Central memory CD8-positive, alpha-beta T cell (primary cell): ENCODE results near the gene DOCK10.

Experiments used
- ATAC-seq: fragments of 150-1000 bp; cut with Tn5 transposase; replicated peaks from 2 replicates; pipeline ENCODE4 v1.10.0; 2022; ENCODE audit warnings: mild to moderate bottlenecking, moderate FRiP score, moderate number of reproducible peaks; ENCODE audit not compliant: poor library complexity, severe bottlenecking; ENCODE audit errors: extremely low read depth
- DNase-seq, 2 donors: peaks; one replicate each; pipeline ENCODE4 v3.0.0; 2021; ENCODE audit warnings: low spot score in 2 of 2
- H3K27ac Mint-ChIP-seq: one replicate; pipeline ENCODE4 v1.8.0; 2022; ENCODE audit warnings: low read depth, mild to moderate bottlenecking, moderate library complexity, mixed read lengths
- H3K27me3 Mint-ChIP-seq: one replicate; pipeline ENCODE4 v1.8.0; 2022; ENCODE audit warnings: mixed read lengths
- H3K36me3 Mint-ChIP-seq: one replicate; pipeline ENCODE4 v1.8.0; 2022; ENCODE audit warnings: mild to moderate bottlenecking, moderate library complexity, mixed read lengths; ENCODE audit not compliant: insufficient read depth
- H3K4me1 Mint-ChIP-seq: one replicate; pipeline ENCODE4 v1.8.0; 2022; ENCODE audit warnings: mixed read lengths
- H3K4me3 Mint-ChIP-seq: one replicate; pipeline ENCODE4 v1.8.0; 2022; ENCODE audit warnings: mild to moderate bottlenecking, moderate library complexity, mixed read lengths
- H3K9me3 Mint-ChIP-seq: one replicate; pipeline ENCODE4 v1.8.0; 2022; ENCODE audit warnings: mixed read lengths

Gene DOCK10

DNA sequence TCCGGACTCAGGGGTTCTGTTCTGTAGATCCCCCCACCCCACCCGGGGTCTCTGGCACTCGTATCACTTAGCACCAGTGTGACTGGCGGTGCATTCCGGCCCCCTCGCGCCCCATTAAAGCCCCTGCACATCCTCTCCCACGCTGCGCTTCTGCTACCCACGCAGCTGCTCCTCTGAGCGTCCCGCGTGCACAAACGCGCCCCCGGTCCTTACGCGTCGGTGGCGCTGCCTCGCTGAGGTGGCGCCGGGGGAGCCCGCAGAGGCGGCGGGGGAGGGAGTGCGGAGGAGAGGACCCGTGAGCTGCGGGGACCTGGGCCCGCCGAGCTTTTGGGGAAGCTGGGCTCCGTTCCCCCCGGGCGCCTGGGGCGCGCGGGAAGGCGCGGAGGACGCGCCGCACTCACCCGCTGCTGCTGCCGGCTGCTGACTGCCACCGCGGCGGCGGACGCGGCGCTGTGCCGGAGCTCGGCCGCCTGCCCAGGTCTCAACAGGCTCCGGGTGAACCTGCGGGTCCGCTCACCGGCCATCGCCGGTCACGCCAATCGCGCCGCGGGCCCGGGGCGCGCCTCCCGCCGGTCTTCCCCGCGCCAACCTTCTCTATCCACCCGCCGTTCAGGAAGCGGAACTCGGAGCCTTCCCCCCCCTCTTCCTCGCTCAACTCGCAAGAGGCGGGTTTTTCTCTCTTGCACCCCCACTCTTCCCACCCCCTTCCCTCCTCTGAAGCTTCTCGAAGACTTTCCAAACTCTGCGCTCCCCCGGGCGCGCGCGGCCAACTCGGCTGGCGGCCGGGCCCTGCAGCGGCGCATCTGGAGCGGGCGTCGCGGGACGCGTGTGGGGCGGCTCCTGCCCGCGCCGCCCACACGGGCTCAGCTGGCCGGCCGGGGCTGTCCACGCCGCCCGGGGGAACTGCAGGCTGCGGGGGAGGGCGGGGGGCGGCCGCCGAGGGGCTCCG is at the start of gene DOCK10:
DOCK10 (minus strand) TSS at position 618 of the 949 bp plus-strand sequence; CDS start at position 524, 94 bp downstream.
- peaks cover 13% of the 10 kb centered on the region for H3K36me3 Mint-ChIP-seq
- H3K4me1 Mint-ChIP-seq = peaks cover 60% of the 10 kb centered on the region
- H3K9me3 Mint-ChIP-seq = no peaks in the 10 kb centered on the region
- DNase-seq (peak; percentile 36 to 38), ATAC-seq (peak; percentile 62)
- H3K27me3 Mint-ChIP-seq = no peaks in the 10 kb centered on the region
- H3K4me3 Mint-ChIP-seq = peak within 1 kb of the TSS; percentile 94
- H3K27ac Mint-ChIP-seq = peak within 1 kb of the TSS; percentile 95

DNA sequence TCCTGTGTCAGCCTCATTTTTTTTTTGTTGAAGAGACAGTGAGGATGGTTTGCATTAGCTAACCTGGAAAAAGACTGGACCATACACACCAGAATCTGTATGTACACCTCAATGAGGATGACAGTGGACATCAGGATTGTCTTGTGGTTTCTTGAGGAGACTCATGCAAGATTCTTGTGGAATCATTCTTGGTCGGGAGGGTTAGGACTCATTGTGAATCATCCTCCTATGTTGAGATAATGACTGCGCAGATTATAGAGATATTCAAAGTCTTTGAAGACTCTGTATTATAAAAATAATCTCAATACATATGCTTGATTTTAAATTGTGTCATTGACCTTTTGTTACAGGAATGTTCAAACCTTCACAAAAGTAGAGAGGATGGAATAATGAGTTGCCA is 49.1 kb upstream of the DOCK10 start:
- Mint-ChIP-seq H3K27me3 (peaks cover 40% of the 10 kb centered on the region), H3K4me1 (no peaks in the 10 kb centered on the region), H3K27ac (no peak overlapping the region), H3K9me3 (no peaks in the 10 kb centered on the region), H3K36me3 (no peaks in the 10 kb centered on the region), H3K4me3 (no peak overlapping the region)
- ATAC-seq (no peak), DNase-seq (no peak)

DNA sequence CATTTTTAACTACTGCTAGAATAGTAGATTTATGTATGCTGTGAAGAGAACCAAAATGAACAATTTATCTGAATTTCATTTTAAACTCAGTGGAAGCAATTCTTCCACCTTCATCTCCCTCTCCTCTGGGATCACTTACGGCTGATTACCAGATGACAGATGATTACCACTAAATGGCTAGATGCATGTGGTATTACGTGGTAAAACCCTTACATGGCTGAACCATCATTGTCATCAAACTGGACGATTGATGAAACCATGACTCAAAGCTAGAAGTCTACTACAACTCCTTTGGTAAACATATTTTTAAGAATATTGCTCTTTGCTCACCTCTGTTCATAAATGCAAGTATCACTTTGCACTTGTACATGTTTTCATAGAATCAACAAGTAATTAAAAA is 48.5 kb upstream of the DOCK10 start:
- no peak for DNase-seq
- H3K4me3 Mint-ChIP-seq = no peak overlapping the region
- no peaks in the 10 kb centered on the region for H3K4me1 Mint-ChIP-seq

DNA sequence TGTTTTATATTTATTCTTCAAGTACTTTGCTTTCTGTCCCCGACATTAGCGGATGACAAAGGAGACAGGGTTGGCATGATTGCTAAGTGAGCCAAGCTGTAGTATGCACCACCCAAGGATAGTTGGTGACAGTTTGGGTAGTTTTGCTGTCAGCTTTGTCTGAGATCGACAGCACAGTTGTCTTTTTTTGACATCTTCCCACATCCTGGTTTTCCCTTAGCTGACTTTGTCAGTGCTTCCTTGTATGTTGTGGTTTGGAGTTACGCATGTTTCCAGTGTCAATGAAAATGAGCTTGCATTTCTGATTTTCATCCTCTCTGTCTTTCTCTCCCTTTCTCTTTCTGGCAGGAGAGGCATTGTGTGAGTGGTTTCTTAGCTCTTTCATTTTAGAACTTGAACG is 44.6 kb upstream of the DOCK10 start:
- Mint-ChIP-seq H3K4me3 (no peak overlapping the region), H3K4me1 (no peaks in the 10 kb centered on the region), H3K27ac (no peak overlapping the region), H3K36me3 (no peaks in the 10 kb centered on the region), H3K9me3 (no peaks in the 10 kb centered on the region), H3K27me3 (peaks cover 8% of the 10 kb centered on the region)
- no peak for ATAC-seq
- no peak for DNase-seq

More for the DNA sequence above, 48.5 kb upstream of the DOCK10 start:
- no peak for ATAC-seq
- Mint-ChIP-seq H3K9me3 (no peaks in the 10 kb centered on the region), H3K36me3 (no peaks in the 10 kb centered on the region), H3K27ac (no peak overlapping the region), H3K27me3 (peaks cover 40% of the 10 kb centered on the region)

DNA sequence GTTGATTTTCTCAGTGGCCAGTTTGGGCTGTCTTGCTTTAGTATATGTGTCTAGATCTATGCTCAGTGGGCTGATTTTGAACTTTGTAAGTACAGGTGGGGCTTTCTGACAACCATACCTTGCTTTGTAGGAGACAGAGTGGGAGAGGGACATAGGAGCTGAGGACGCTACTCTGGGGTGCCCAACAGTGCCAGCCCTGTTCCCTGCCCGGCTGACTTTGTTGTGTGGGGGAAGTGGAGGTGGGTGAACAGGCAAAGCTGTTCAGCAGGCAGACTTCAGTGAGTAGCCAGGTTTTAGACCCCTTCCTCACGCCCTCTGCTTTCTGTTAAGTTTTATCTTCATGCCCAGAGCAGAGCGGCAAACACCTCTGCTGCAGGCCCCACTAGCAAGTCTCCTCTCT is 44.2 kb upstream of the DOCK10 start:
- Mint-ChIP-seq H3K36me3 (no peaks in the 10 kb centered on the region), H3K4me3 (no peak overlapping the region), H3K4me1 (no peaks in the 10 kb centered on the region), H3K9me3 (no peaks in the 10 kb centered on the region), H3K27me3 (peaks cover 8% of the 10 kb centered on the region), H3K27ac (no peak overlapping the region)
- DNase-seq (no peak), ATAC-seq (no peak)

DNA sequence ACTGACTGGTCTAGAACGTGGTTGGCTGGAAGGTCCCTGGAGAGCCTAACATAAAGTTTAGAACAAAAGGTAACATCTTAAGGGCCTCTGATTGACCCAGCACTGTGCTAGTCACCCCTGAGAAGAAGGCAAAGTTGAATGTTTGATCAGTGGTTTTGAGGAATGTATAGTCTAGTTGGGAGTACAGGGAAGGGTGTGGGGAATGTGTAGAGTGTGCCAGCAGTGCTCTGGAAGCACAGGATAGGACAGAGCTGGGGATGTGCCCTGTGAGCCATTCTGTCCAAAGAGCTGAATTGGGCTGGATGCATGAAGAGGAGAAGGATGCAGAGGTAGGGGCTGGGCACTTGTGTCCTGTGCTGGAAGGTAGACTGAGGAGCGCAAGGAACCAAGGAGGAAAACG is 41.0 kb upstream of the DOCK10 start:
- Mint-ChIP-seq H3K27ac (no peak overlapping the region), H3K4me3 (no peak overlapping the region), H3K27me3 (no peaks in the 10 kb centered on the region), H3K36me3 (no peaks in the 10 kb centered on the region), H3K9me3 (no peaks in the 10 kb centered on the region), H3K4me1 (no peaks in the 10 kb centered on the region)
- ATAC-seq (no peak), DNase-seq (no peak)

DNA sequence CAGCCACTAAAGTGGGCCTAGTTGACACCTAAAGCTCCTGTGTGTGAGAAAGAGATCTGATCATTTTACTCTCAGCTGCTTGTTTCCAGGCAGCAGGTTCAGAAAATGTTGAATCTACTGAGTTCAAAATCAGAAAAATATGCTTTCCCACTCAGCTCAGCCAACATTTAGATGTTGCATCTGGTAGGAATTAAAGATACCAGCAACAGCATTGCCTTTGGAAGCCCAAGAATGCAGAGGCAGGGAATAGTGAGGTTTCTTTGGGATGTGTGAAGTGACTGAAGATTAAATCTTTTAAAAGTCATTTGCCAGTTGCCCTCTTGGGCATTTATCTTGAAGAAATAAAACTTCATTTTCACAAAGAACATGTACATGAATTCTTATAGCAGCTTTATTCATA is 33.9 kb upstream of the DOCK10 start:
- Mint-ChIP-seq H3K27ac (no peak overlapping the region), H3K36me3 (no peaks in the 10 kb centered on the region), H3K9me3 (no peaks in the 10 kb centered on the region), H3K4me3 (no peak overlapping the region), H3K4me1 (peaks cover 5% of the 10 kb centered on the region), H3K27me3 (peaks cover 7% of the 10 kb centered on the region)
- DNase-seq = no peak
- ATAC-seq = no peak

DNA sequence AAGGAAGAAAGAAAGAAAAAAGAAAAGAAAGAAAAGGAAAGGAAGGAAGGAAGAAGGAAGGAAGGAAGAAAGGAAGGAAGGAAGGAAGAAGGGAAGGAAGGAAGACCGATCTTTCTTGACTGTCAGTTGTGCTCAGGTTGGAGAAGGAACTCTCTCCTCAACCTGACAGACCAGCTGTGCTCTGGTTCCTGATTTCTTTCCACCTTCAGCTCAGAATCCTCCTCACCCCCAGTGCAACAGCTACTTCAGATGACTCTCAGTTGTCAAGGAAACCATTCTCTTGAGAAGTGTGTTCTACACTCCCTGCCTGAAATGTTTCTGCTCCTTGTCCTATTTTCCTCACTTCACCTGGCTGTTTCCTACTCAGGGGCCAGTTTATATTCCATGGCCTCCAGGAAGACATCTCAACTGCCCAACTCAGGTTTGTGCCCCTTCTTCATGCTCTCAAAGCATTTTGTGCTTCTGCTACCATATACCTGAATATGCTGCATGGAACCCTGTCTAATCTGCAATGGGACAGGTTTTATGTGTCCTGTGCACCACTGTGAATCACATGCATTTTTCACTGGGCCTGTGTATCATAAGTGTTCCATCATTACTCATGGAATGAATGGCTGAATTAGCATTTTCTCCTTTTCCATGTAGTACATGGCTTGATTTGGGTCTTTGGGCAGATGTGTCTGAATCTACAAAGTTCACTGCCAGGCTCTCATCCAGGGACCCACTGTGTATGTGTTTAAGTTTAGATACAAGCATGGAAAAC is 32.8 kb upstream of the DOCK10 start:
- H3K27me3 Mint-ChIP-seq = peaks cover 7% of the 10 kb centered on the region
- H3K36me3 Mint-ChIP-seq = no peaks in the 10 kb centered on the region
- H3K4me1 Mint-ChIP-seq = peaks cover 5% of the 10 kb centered on the region
- ATAC-seq (no peak), DNase-seq (no peak)
- H3K9me3 Mint-ChIP-seq = no peaks in the 10 kb centered on the region
- no peak overlapping the region for H3K27ac Mint-ChIP-seq
- no peak overlapping the region for H3K4me3 Mint-ChIP-seq

DNA sequence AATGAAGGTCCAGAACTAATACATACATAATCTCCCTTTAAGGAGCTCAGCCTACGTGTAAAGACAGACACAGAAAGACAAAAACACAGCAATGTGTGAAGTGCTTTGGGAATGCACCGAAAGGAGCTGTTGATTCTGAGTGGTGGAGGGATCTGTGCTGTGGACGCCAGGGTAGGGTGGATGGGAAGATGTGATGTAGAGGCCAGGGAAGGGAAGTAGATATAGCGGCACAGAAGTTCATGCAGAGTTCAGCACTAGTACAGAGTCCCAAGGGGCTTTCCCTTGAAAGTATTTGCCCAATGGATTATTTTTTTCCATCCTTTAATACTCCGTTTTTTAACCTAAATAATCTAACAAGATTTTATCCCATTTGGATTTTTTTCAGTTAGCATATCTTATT is 32.1 kb upstream of the DOCK10 start:
- ATAC-seq (no peak), DNase-seq (no peak)
- Mint-ChIP-seq H3K27me3 (peaks cover 7% of the 10 kb centered on the region), H3K9me3 (no peaks in the 10 kb centered on the region), H3K27ac (no peak overlapping the region), H3K36me3 (no peaks in the 10 kb centered on the region), H3K4me3 (no peak overlapping the region), H3K4me1 (peaks cover 5% of the 10 kb centered on the region)

DNA sequence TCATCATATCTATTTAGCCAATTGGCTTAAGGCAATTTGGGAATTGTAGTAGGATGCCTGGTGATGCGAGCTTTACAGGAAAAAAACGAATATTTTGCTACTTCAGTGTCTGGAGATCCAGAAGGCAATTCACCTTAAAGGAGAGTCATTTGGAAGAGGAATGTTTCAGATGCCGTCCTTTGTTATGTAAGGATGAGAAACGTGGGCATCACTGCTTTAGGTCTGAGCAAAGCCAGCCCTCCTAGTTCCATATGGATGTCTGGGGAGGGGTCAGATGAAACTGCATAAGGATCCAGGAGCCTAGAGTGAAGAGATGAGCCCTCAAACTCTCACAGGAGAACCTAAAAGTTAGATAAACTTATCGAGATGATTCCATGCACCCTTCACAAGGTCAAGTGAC is 30.9 kb upstream of the DOCK10 start:
- no peak overlapping the region for H3K27ac Mint-ChIP-seq
- H3K4me3 Mint-ChIP-seq = no peak overlapping the region
- H3K9me3 Mint-ChIP-seq = peaks cover 4% of the 10 kb centered on the region
- no peak for ATAC-seq
- H3K36me3 Mint-ChIP-seq = no peaks in the 10 kb centered on the region
- no peak for DNase-seq
- H3K27me3 Mint-ChIP-seq = peaks cover 7% of the 10 kb centered on the region
- H3K4me1 Mint-ChIP-seq = peaks cover 5% of the 10 kb centered on the region

DNA sequence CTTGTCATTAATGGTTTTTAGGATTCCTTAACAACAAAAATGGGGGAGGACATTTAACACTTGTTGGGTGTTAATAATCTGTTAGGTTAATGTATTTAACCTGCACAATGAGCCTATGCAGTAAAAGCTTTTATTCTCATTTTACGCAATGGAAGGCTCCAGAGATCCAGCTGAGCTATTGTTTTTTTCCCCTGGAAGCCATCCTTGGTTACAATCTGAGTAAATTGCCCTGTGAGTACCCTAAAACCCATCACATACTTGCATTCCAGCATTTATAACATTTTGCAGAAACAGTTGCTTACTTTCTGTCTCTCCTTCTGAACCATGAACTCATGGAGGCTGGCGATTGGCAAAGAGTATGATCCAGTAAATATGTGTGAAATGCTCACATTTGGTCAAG is 30.2 kb upstream of the DOCK10 start:
- no peaks in the 10 kb centered on the region for H3K4me1 Mint-ChIP-seq
- H3K4me3 Mint-ChIP-seq = no peak overlapping the region
- DNase-seq = no peak
- H3K27me3 Mint-ChIP-seq = peaks cover 7% of the 10 kb centered on the region
- H3K36me3 Mint-ChIP-seq = no peaks in the 10 kb centered on the region
- H3K27ac Mint-ChIP-seq = no peak overlapping the region
- ATAC-seq = no peak
- H3K9me3 Mint-ChIP-seq = peaks cover 7% of the 10 kb centered on the region

DNA sequence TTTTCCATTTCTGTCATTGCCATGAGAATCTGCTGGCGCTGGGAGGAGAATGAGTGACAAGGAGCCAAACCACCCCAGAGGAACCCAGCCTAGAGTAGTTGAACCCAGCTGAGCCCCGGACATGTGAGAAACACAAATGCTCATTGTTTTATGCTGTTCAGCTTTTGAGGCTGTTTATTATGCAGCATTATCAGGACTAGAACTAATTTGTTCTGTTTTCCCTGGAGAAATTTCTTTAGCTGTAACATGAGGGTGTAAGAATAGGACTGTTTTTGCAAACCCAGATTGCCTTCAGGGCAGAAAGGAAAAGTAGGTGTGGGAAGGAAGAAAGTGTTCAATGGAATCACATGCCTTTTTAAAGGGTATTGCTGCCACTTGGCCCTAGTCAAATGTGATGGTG is 28.5 kb upstream of the DOCK10 start:
- DNase-seq (no peak), ATAC-seq (no peak)
- no peaks in the 10 kb centered on the region for H3K36me3 Mint-ChIP-seq
- H3K9me3 Mint-ChIP-seq = peaks cover 9% of the 10 kb centered on the region
- no peak overlapping the region for H3K27ac Mint-ChIP-seq
- no peak overlapping the region for H3K4me3 Mint-ChIP-seq
- H3K4me1 Mint-ChIP-seq = no peaks in the 10 kb centered on the region
- peaks cover 7% of the 10 kb centered on the region for H3K27me3 Mint-ChIP-seq

DNA sequence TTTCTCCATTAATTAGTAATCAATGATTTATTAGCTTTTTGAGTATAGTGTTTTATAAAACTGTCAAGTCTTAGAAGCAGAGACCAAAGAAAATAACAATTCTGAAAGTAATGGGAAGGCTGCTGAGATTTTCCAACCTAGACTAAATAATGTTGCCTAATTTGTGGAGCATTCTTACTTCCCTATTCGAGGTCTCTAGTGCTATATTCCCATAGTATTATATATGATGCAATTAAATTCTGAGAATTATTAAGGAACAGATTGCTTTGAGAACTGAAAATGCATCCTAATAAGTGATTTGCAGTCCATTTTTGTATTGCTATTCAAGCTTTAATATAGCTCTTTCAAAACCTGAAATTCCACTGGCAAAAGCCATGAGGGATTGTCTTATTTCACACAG is 27.7 kb upstream of the DOCK10 start:
- peaks cover 9% of the 10 kb centered on the region for H3K9me3 Mint-ChIP-seq
- H3K27ac Mint-ChIP-seq = no peak overlapping the region
- ATAC-seq (no peak), DNase-seq (no peak)
- H3K36me3 Mint-ChIP-seq = no peaks in the 10 kb centered on the region
- H3K4me1 Mint-ChIP-seq = peaks cover 2% of the 10 kb centered on the region
- no peak overlapping the region for H3K4me3 Mint-ChIP-seq
- H3K27me3 Mint-ChIP-seq = peaks cover 7% of the 10 kb centered on the region
